ENCODE measurements around the gene PIP4K2B.

- TF ChIP-seq POLR2AphosphoS5 (IDR thresholded peaks at IDR 0.05; ENCODE audit: borderline replicate concordance, low read depth, low read length): no peak
- no peak for TF ChIP-seq EZH2 (IDR thresholded peaks at IDR 0.05)
- no peak for TF ChIP-seq FOXP2 (optimal IDR thresholded peaks at IDR 0.05; ENCODE audit: control extremely low read depth, extremely low read length, insufficient read depth)
Measured at GRCh38 chr17:38748892-38749222, 50.5 kb downstream of the PIP4K2B start.

Data from SK-N-MC (cell line).